Gastrocnemius medialis (tissue), 4 donors: ENCODE results near the gene TXNDC12.

ENCODE experiments used
- POLR2A ChIP-seq, 2 donors: fragments of 450-650 bp; IDR thresholded peaks; one replicate each; pipeline ENCODE4 v1.6.1; 2017; ENCODE audit warnings: antibody characterized with exemption in 2 of 2, mild to moderate bottlenecking in 2 of 2, moderate library complexity in 2 of 2
- TF ChIP-seq, protein P1 (sequence below), 5 experiments: fragments of 450-650 bp in 3 of 5; fragments of 200-600 bp in 2 of 5; sonication (generic) in 2 of 5; IDR thresholded peaks in 4 of 5; conservative IDR thresholded peaks in 1 of 5; 1 replicate in 4 of 5; 2 replicates in 1 of 5; pipeline ENCODE4 v1.5.1; 2016 to 2019; ENCODE audit warnings: antibody characterized with exemption in 5 of 5, mild to moderate bottlenecking in 3 of 5, moderate library complexity in 3 of 5

DNA sequence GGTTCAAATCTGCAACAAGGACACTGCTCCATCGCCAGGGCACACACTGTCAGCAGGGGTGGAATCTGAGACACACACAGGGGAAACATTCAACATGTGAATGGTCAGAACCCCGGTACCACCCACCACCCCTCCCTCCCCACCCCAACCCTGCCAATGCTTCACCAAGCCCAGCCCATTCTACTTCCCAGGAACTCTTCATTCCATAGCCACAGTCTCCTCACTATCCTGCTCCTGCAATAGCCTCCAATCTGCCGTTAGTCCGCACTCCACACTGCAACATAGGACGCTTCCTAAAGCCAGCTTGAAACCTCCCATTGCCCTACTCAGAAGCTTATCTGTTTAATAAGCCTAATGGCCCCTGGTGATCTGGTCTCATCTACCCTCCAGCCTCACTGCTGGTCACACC lies 57.0 kb downstream of the TXNDC12 start:
- no peak for TF ChIP-seq POLR2A (IDR thresholded peaks at IDR 0.05)
- TF ChIP-seq, protein P1, sequence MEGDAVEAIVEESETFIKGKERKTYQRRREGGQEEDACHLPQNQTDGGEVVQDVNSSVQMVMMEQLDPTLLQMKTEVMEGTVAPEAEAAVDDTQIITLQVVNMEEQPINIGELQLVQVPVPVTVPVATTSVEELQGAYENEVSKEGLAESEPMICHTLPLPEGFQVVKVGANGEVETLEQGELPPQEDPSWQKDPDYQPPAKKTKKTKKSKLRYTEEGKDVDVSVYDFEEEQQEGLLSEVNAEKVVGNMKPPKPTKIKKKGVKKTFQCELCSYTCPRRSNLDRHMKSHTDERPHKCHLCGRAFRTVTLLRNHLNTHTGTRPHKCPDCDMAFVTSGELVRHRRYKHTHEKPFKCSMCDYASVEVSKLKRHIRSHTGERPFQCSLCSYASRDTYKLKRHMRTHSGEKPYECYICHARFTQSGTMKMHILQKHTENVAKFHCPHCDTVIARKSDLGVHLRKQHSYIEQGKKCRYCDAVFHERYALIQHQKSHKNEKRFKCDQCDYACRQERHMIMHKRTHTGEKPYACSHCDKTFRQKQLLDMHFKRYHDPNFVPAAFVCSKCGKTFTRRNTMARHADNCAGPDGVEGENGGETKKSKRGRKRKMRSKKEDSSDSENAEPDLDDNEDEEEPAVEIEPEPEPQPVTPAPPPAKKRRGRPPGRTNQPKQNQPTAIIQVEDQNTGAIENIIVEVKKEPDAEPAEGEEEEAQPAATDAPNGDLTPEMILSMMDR (IDR thresholded peaks at IDR 0.05 in 4 of 5, conservative IDR thresholded peaks at IDR 0.05 in 1 of 5) = no peak
